IMR-90 (cell line): ENCODE results near the gene KCNN3. TPM values are rescaled to one million over a fixed set of nuclear protein-coding genes. Genes with fewer than 3 reads are reported as not detected.

Experiments
- ATAC-seq: fragments of 200-7000 bp; cut with Tn5 transposase; 2 replicates; pipeline ENCODE4 v1.9.1; 2020; ENCODE audit warnings: low read depth, mild to moderate bottlenecking, moderate library complexity
- BruUV-seq: library from RNA; stranded (reverse); fragments of 400-500 nt; replicated peaks from 2 replicates; lab custom pipeline; 2021; lab: Mats Ljungman, UMichigan
- CTCF ChIA-PET: fragments of 300-600 bp; formaldehyde crosslinking; extraction: SDS; loops from one replicate; lab custom pipeline; 2021; ENCODE audit warnings: antibody characterized with exemption; lab: Yijun Ruan, JAX
- POLR2A ChIA-PET: fragments of 300-600 bp; sonication (Branson Sonifier 250); formaldehyde crosslinking; loops from one replicate; lab custom pipeline; 2022; ENCODE audit warnings: antibody characterized with exemption; ENCODE audit not compliant: unreplicated experiment; lab: Charles Lee
- DNase-seq: peaks from one replicate; pipeline ENCODE4 v3.0.0; 2013
- H2AFZ ChIP-seq: replicated peaks from 2 replicates; pipeline ENCODE3; 2013; ENCODE audit warnings: low read length, mild to moderate bottlenecking; ENCODE audit not compliant: poor library complexity
- H2AK5ac ChIP-seq: 2 replicates; pipeline ENCODE4 v1.6.1; 2013; ENCODE audit warnings: low read depth, low read length, inconsistent platforms
- H2AK9ac ChIP-seq: replicated peaks from 2 replicates; pipeline ENCODE3; 2013; ENCODE audit warnings: mild to moderate bottlenecking, low read depth, low read length, moderate library complexity; ENCODE audit not compliant: poor library complexity
- H2BK120ac ChIP-seq: 2 replicates; pipeline ENCODE4 v1.6.1; 2013; ENCODE audit warnings: low read depth, low read length, inconsistent platforms
- H2BK15ac ChIP-seq: 3 replicates; pipeline ENCODE4 v1.6.1; 2013; ENCODE audit warnings: low read depth, low read length, inconsistent platforms
- H2BK20ac ChIP-seq: 2 replicates; pipeline ENCODE4 v1.6.1; 2013; ENCODE audit warnings: low read depth, mild to moderate bottlenecking, inconsistent platforms, low read length, moderate library complexity
- H2BK5ac ChIP-seq: 2 replicates; pipeline ENCODE4 v1.6.1; 2013; ENCODE audit warnings: mild to moderate bottlenecking, low read depth, low read length, inconsistent platforms; ENCODE audit not compliant: poor library complexity, severe bottlenecking
- H3K14ac ChIP-seq: replicated peaks from 2 replicates; pipeline ENCODE4 v1.6.1; 2013; ENCODE audit warnings: low read depth, low read length, inconsistent platforms
- H3K18ac ChIP-seq: 2 replicates; pipeline ENCODE4 v1.6.1; 2013; ENCODE audit warnings: low read depth, low read length, control low read depth
- H3K23ac ChIP-seq: 2 replicates; pipeline ENCODE4 v1.6.1; 2013; ENCODE audit warnings: low read depth, low read length, inconsistent platforms
- H3K27ac ChIP-seq: 2 replicates; pipeline ENCODE4 v1.5.1; 2013; ENCODE audit warnings: mild to moderate bottlenecking, control low read depth, low read length; ENCODE audit not compliant: insufficient read depth
- H3K27me3 ChIP-seq: 2 replicates; pipeline ENCODE4 v1.6.1; 2013; ENCODE audit warnings: low read length; ENCODE audit not compliant: control insufficient read depth, insufficient read depth
- H3K36me3 ChIP-seq: 2 replicates; pipeline ENCODE4 v1.6.1; 2013; ENCODE audit warnings: low read length, mixed read lengths; ENCODE audit not compliant: control insufficient read depth, insufficient read depth
- H3K4ac ChIP-seq: 2 replicates; pipeline ENCODE4 v1.6.1; 2013; ENCODE audit warnings: low read depth, low read length, inconsistent platforms
- H3K4me1 ChIP-seq: 2 replicates; pipeline ENCODE4 v1.6.1; 2013; ENCODE audit warnings: low read length, mixed read lengths; ENCODE audit not compliant: control insufficient read depth, insufficient read depth
- H3K4me2 ChIP-seq: 2 replicates; pipeline ENCODE4 v1.6.1; 2013; ENCODE audit warnings: low read depth, mild to moderate bottlenecking, control low read depth, low read length, moderate library complexity
- H3K4me3 ChIP-seq: 2 replicates; pipeline ENCODE4 v1.5.1; 2013; ENCODE audit warnings: low read depth, mild to moderate bottlenecking, control low read depth, low read length, moderate library complexity; ENCODE audit not compliant: insufficient read depth
- H3K56ac ChIP-seq: 2 replicates; pipeline ENCODE4 v1.6.1; 2013; ENCODE audit warnings: low read length, inconsistent platforms; ENCODE audit not compliant: insufficient read depth; ENCODE audit errors: extremely low read depth
- H3K79me1 ChIP-seq, 2 experiments: 2 replicates each; pipeline ENCODE4 v1.6.1; 2013; ENCODE audit warnings: low read length in 2 of 2, inconsistent platforms in 1 of 2, low read depth in 1 of 2
- H3K9ac ChIP-seq: 2 replicates; pipeline ENCODE4 v1.6.1; 2013; ENCODE audit warnings: low read depth, low read length, control low read depth
- H3K9me1 ChIP-seq: 2 replicates; pipeline ENCODE4 v1.6.1; 2013; ENCODE audit warnings: low read length, inconsistent platforms; ENCODE audit not compliant: insufficient read depth
- H3K9me3 ChIP-seq: 2 replicates; pipeline ENCODE4 v1.6.1; 2013; ENCODE audit warnings: low read length; ENCODE audit not compliant: control insufficient read depth, insufficient read depth
- H4K20me1 ChIP-seq: 2 replicates; pipeline ENCODE4 v1.6.1; 2013; ENCODE audit warnings: low read length, inconsistent platforms; ENCODE audit not compliant: insufficient read depth
- H4K5ac ChIP-seq: 2 replicates; pipeline ENCODE4 v1.6.1; 2013; ENCODE audit warnings: mild to moderate bottlenecking, low read depth, low read length, control low read depth
- H4K8ac ChIP-seq, 2 experiments: 2 replicates each; pipeline ENCODE4 v1.6.1; 2013; ENCODE audit warnings: low read depth in 2 of 2, low read length in 2 of 2, control low read depth in 1 of 2, inconsistent platforms in 1 of 2
- H4K91ac ChIP-seq: 2 replicates; pipeline ENCODE4 v1.6.1; 2013; ENCODE audit warnings: low read depth, low read length, inconsistent platforms; ENCODE audit not compliant: insufficient read depth
- BHLHE40 ChIP-seq: fragments of 150-350 bp; IDR thresholded peaks from 2 replicates; pipeline ENCODE4 v1.6.1; 2016; ENCODE audit warnings: mild to moderate bottlenecking, low read depth, low read length
- CEBPB ChIP-seq: IDR thresholded peaks from 2 replicates; pipeline ENCODE4 v1.6.1; 2012; ENCODE audit warnings: low read depth, low read length, improper control_type of control experiment
- CHD1 ChIP-seq: IDR thresholded peaks from 2 replicates; pipeline ENCODE4 v1.6.1; 2012; ENCODE audit warnings: low read depth, low read length, improper control_type of control experiment
- ELK1 ChIP-seq: fragments of 150-350 bp; IDR thresholded peaks from 2 replicates; pipeline ENCODE4 v1.6.1; 2016; ENCODE audit warnings: low read depth, mild to moderate bottlenecking, low read length, moderate library complexity, borderline replicate concordance
- FOS ChIP-seq: fragments of 150-350 bp; IDR thresholded peaks from 2 replicates; pipeline ENCODE4 v1.6.1; 2016; ENCODE audit warnings: low read depth, low read length
- MAFK ChIP-seq: IDR thresholded peaks from 2 replicates; pipeline ENCODE4 v1.6.1; 2012; ENCODE audit warnings: low read depth, low read length, improper control_type of control experiment
- MAZ ChIP-seq: IDR thresholded peaks from 2 replicates; pipeline ENCODE4 v1.6.1; 2012; ENCODE audit warnings: low read depth, mild to moderate bottlenecking, low read length, improper control_type of control experiment, moderate library complexity, borderline replicate concordance
- MXI1 ChIP-seq: IDR thresholded peaks from 2 replicates; pipeline ENCODE4 v1.6.1; 2012; ENCODE audit warnings: low read depth, mild to moderate bottlenecking, low read length, moderate library complexity, borderline replicate concordance
- NFE2L2 ChIP-seq: fragments of 150-350 bp; IDR thresholded peaks from 2 replicates; pipeline ENCODE4 v1.6.1; 2016; ENCODE audit warnings: low read depth, mild to moderate bottlenecking, low read length
- POLR2A ChIP-seq: IDR thresholded peaks from 2 replicates; pipeline ENCODE4 v1.6.1; 2012; ENCODE audit warnings: mild to moderate bottlenecking, low read depth, low read length
- RAD21 ChIP-seq: IDR thresholded peaks from 2 replicates; pipeline ENCODE4 v1.6.1; 2012; ENCODE audit warnings: low read length, improper control_type of control experiment
- RCOR1 ChIP-seq: IDR thresholded peaks from 2 replicates; pipeline ENCODE4 v1.6.1; 2012; ENCODE audit warnings: mild to moderate bottlenecking, low read length, improper control_type of control experiment; ENCODE audit not compliant: insufficient replicate concordance
- RFX5 ChIP-seq: IDR thresholded peaks from 2 replicates; pipeline ENCODE4 v1.8.0; 2012; ENCODE audit warnings: low read depth, mild to moderate bottlenecking, low read length, moderate library complexity
- SMC3 ChIP-seq: fragments of 150-350 bp; IDR thresholded peaks from 2 replicates; pipeline ENCODE4 v1.6.1; 2016; ENCODE audit warnings: low read depth, mild to moderate bottlenecking, antibody characterized with exemption, low read length, moderate library complexity
- USF2 ChIP-seq: fragments of 150-350 bp; IDR thresholded peaks from 2 replicates; pipeline ENCODE4 v1.6.1; 2017; ENCODE audit warnings: mild to moderate bottlenecking, antibody characterized with exemption, low read length, low read depth
- WGBS, 2 experiments: methylation state at CpG; one replicate each; pipeline versions ENCODE4 v1.1.5 to v1.1.7; 2013; ENCODE audit warnings: missing lambda C conversion rate in 2 of 2; ENCODE audit not compliant: insufficient read length in 1 of 2; ENCODE audit errors: extremely low coverage in 2 of 2; 5-methylcytosine and 5-hydroxymethylcytosine counted together
- dilution Hi-C: fragments of 300-500 bp; cut with HindIII; formaldehyde crosslinking; loops from one replicate; pipeline ENCODE4 v1.14.3; 2018; ENCODE audit warnings: low sequenced_read_pairs; ENCODE audit not compliant: unreplicated experiment
- in situ Hi-C: fragments of 300-500 bp; cut with MboI; formaldehyde crosslinking; loops from 3 replicates; pipeline ENCODE4 v1.14.3; 2019; ENCODE audit warnings: low sequenced_read_pairs, inconsistent platforms, mixed read lengths
- intact Hi-C: fragments of 100-400 bp; cut with micrococcal nuclease; formaldehyde crosslinking; loops from 2 replicates; pipeline ENCODE4 v1.10.0; 2022
- polyA plus RNA-seq, 3 experiments: library from polyadenylated mRNA; depleted of rRNA; stranded (reverse); fragments of >200 nt; gene quantifications; 2 replicates each; pipeline ENCODE4 v1.2.3, GENCODE V29; 2012; ENCODE audit warnings: low replicate concordance in 1 of 3
- total RNA-seq: library from RNA; depleted of rRNA; stranded (reverse); fragments of >200 nt; gene quantifications from 2 replicates; pipeline ENCODE4 v1.2.3, GENCODE V29; 2012
- TF ChIP-seq, protein P1 (sequence below): conservative IDR thresholded peaks from 2 replicates; pipeline ENCODE4 v1.5.1; 2012; ENCODE audit warnings: mild to moderate bottlenecking, low read depth, low read length, improper control_type of control experiment

The KCNN3 gene
- total and polyA plus RNA-seq, 2 of the 4 experiments (the other 2 are of a cell fraction): 0.02 TPM; not detected in 1

GRCh38 chr1:154716011-154716410, 154.1 kb downstream of the KCNN3 start:
- no peak overlapping the region for H2BK120ac ChIP-seq
- ChIA-PET CTCF (interaction anchor here (0.9 kb wide), 2 partner anchors 8 to 162 kb away, joined by 4 read pairs; no protein-coding TSS in a partner anchor), POLR2A (no interaction called here)
- no peak overlapping the region for H3K27ac ChIP-seq
- H2AK9ac ChIP-seq: no peak overlapping the region
- dilution Hi-C loops: no loop called here
- H4K20me1 ChIP-seq: peaks cover 5% of the 10 kb centered on the region; the same call in 1 of the 2 replicates
- H2BK20ac ChIP-seq: no peak overlapping the region
- H3K4me3 ChIP-seq: no peak overlapping the region
- H3K4me2 ChIP-seq: no peak overlapping the region
- H2AK5ac ChIP-seq: no peak overlapping the region
- no TSS peak for BruUV-seq
- no peaks in the 10 kb centered on the region for H3K36me3 ChIP-seq
- H3K27me3 ChIP-seq: peaks cover 35% of the 10 kb centered on the region
- intact Hi-C loops: no loop called here
- no peak overlapping the region for H3K9ac ChIP-seq
- H2BK5ac ChIP-seq: no peak overlapping the region
- H3K4me1 ChIP-seq: no peaks in the 10 kb centered on the region
- H3K9me3 ChIP-seq: no peaks in the 10 kb centered on the region
- H4K91ac ChIP-seq: no peak overlapping the region
- ATAC-seq: no peak
- no peak overlapping the region for H3K4ac ChIP-seq
- no peak overlapping the region for H3K14ac ChIP-seq
- H2AFZ ChIP-seq: no peak overlapping the region
- H2BK15ac ChIP-seq: no peak overlapping the region
- no peak overlapping the region for H3K56ac ChIP-seq
- H3K79me1 ChIP-seq: no peaks in the 10 kb centered on the region
- peaks cover 6% of the 10 kb centered on the region for H3K9me1 ChIP-seq
- in situ Hi-C loops: no loop called here
- H3K18ac ChIP-seq: no peak overlapping the region
- H3K23ac ChIP-seq: no peak overlapping the region
- H4K8ac ChIP-seq: no peak overlapping the region
- no peak overlapping the region for H4K5ac ChIP-seq
- TF ChIP-seq USF2: no peak
- TF ChIP-seq MAFK: no peak
- no peak for TF ChIP-seq SMC3
- TF ChIP-seq RFX5: no peak
- TF ChIP-seq POLR2A: no peak
- TF ChIP-seq NFE2L2: no peak
- TF ChIP-seq RCOR1: no peak
- TF ChIP-seq, protein P1, sequence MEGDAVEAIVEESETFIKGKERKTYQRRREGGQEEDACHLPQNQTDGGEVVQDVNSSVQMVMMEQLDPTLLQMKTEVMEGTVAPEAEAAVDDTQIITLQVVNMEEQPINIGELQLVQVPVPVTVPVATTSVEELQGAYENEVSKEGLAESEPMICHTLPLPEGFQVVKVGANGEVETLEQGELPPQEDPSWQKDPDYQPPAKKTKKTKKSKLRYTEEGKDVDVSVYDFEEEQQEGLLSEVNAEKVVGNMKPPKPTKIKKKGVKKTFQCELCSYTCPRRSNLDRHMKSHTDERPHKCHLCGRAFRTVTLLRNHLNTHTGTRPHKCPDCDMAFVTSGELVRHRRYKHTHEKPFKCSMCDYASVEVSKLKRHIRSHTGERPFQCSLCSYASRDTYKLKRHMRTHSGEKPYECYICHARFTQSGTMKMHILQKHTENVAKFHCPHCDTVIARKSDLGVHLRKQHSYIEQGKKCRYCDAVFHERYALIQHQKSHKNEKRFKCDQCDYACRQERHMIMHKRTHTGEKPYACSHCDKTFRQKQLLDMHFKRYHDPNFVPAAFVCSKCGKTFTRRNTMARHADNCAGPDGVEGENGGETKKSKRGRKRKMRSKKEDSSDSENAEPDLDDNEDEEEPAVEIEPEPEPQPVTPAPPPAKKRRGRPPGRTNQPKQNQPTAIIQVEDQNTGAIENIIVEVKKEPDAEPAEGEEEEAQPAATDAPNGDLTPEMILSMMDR: no peak
- no peak for TF ChIP-seq RAD21
- no peak for TF ChIP-seq ELK1
- no peak for TF ChIP-seq MAZ
- no peak for TF ChIP-seq CHD1
- TF ChIP-seq BHLHE40: no peak
- no peak for TF ChIP-seq FOS
- TF ChIP-seq MXI1: no peak
- no peak for TF ChIP-seq CEBPB
- DNase-seq: no peak
- WGBS, 2 experiments: 75% methylated on average over 2 of the region's 2 CpGs; no CpG with 5 or more reads in 1 of the 2 experiments
